ENCODE data around the gene DRGX. TPM values are rescaled to one million over a fixed set of nuclear protein-coding genes. Genes with fewer than 3 reads are reported as not detected.

Gene DRGX
- total RNA-seq, 1 donor from 2014 or later = not detected

GRCh38 chr10:49338604-49339003 lies 57.3 kb downstream of the DRGX start:
- no peak for DNase-seq (ENCODE audit: low read depth)

- DNase-seq (ENCODE audit: low read depth) = no peak
These were observed 60.4 kb downstream of the DRGX start for GRCh38 chr10:49335364-49335972.

GRCh38 chr10:49334964-49335363 lies 60.9 kb downstream of the DRGX start:
- DNase-seq (ENCODE audit: low read depth) = no peak

GRCh38 chr10:49333192-49333591 lies 62.7 kb downstream of the DRGX start:
- no peak for DNase-seq (ENCODE audit: low read depth)

GRCh38 chr10:49332768-49333167 lies 63.1 kb downstream of the DRGX start:
- DNase-seq (ENCODE audit: low read depth) = no peak

- DNase-seq (ENCODE audit: low read depth) = no peak
These were observed 63.6 kb downstream of the DRGX start for GRCh38 chr10:49332333-49332732.

GRCh38 chr10:49331431-49331830 lies 64.5 kb downstream of the DRGX start:
- DNase-seq (ENCODE audit: low read depth) = no peak

- DNase-seq (ENCODE audit: low read depth) = no peak
These were observed 65.7 kb downstream of the DRGX start for GRCh38 chr10:49330127-49330665.

GRCh38 chr10:49329146-49329505 lies 66.8 kb downstream of the DRGX start:
- no peak for DNase-seq (ENCODE audit: low read depth)

GRCh38 chr10:49328401-49329145 lies 67.3 kb downstream of the DRGX start:
- no peak for DNase-seq (ENCODE audit: low read depth)

- no peak for DNase-seq (ENCODE audit: low read depth)
These were observed 68.7 kb downstream of the DRGX start for GRCh38 chr10:49327036-49327813.

- no peak for DNase-seq (ENCODE audit: low read depth)
These were observed 69.7 kb downstream of the DRGX start for GRCh38 chr10:49325916-49326783.

GRCh38 chr10:49325131-49325915 lies 70.6 kb downstream of the DRGX start:
- no peak for DNase-seq (ENCODE audit: low read depth)

GRCh38 chr10:49324711-49325110 lies 71.2 kb downstream of the DRGX start:
- no peak for DNase-seq (ENCODE audit: low read depth)

GRCh38 chr10:49323896-49324270 lies 72.0 kb downstream of the DRGX start:
- no peak for DNase-seq (ENCODE audit: low read depth)

GRCh38 chr10:49323171-49323895 lies 72.6 kb downstream of the DRGX start:
- no peak for DNase-seq (ENCODE audit: low read depth)

GRCh38 chr10:49322371-49323170 lies 73.3 kb downstream of the DRGX start:
- no peak for DNase-seq (ENCODE audit: low read depth)

- DNase-seq (ENCODE audit: low read depth) = no peak
These were observed 74.9 kb downstream of the DRGX start for GRCh38 chr10:49321021-49321420.

GRCh38 chr10:49320191-49320590 lies 75.7 kb downstream of the DRGX start:
- no peak for DNase-seq (ENCODE audit: low read depth)

All from renal cortical epithelial cell (primary cell).